GM21619 (cell line): ENCODE measurements around the gene CPA2.
"Not testable (repeated sequence)": the region's sequence is repeated elsewhere in the genome, so short reads cannot be mapped to it uniquely, and the experiment has no call there.

Source experiments
- ATAC-seq: cut with Tn5 transposase; IDR thresholded peaks from one replicate; pipeline ENCODE4 v1.9.1; 2021; ENCODE audit not compliant: unreplicated experiment

Gene CPA2

DNA sequence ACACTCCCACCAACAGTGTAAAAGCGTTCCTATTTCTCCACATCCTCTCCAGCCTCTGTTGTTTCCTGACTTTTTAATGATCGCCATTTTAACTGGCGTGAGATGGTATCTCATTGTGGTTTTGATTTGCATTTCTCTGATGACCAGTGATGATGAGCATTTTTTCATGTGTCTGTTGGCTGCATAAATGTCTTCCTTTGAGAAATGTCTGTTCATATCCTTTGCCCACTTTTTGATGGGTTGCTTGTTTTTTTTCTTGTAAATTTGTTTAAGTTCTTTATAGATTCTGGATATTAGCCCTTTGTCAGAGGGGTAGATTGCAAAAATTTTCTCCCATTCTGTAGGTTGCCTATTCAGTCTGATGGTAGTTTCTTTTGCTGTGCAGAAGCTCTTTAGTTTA, 17.0 kb upstream of the CPA2 start:
- not testable (repeated sequence) for ATAC-seq

DNA sequence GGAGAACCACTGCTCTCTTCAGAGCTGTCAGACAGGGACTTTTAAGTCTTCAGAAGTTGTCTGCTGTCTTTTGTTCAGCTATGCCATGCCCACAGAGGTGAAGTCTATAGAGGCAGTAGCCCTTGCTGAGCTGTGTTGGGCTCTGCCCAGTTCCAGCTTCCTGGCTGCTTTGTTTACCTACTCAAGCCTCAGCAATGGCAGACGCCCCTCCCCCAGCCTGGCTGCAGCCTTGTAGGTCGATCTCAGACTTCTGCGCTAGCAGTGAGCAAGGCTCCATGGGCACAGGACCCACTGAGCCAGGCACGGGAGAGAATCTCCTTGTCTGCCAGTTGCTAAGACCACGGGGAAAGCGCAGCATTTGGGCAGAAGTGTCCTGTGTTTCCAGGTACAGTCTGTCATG, 12.1 kb upstream of the CPA2 start:
- ATAC-seq = no peak

GRCh38 chr7:130256704-130257103, 10.0 kb upstream of the CPA2 start:
- ATAC-seq = no peak

DNA sequence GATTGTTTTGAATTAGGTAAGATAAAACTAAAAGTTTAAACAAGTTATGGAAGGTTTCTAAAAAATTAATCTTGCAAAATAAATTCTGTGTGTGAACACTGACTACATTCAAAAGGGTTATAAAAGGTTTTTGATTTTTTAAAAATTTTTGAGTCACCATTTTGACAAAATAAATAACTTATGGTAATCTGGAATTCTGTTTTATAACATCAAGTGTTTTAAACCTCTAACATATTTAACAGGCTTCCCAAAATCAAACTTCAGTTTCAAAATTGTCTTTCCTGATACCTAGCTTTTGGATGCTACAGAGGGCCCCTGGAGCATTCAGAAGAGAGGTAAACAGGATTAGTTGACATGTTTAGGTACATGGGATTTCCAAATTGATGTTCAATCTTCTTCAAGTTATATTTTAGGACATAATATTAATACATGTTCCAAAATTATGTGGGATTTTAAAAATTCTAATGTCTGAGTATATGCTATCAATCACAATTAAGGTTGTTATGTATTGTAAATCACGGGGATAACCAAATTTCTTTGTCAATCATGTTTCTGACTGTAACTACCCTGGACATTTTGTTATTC, 8.1 kb upstream of the CPA2 start:
- no peak for ATAC-seq

- ATAC-seq = no peak
These were observed 4.2 kb upstream of the CPA2 start for GRCh38 chr7:130262448-130262847.

DNA sequence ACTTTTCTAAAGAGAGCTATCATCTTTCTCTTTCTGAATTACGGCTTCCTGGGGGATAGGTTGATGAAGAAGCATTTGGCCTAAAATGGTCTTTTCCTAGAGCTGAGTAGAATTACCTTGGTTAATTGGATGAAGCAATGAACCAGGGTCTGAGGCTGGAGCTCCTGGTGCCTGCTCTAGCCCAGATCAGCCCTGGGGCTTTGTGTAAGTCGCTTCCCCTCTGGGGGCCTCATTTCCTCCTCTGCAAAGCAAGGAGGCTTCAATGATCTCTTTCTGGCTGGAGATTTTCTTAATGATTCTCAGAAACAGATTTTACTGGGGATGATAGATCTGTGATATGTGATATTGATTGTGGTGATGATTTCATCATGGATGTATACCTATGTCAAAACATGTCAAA, 3.5 kb upstream of the CPA2 start:
- no peak for ATAC-seq

DNA sequence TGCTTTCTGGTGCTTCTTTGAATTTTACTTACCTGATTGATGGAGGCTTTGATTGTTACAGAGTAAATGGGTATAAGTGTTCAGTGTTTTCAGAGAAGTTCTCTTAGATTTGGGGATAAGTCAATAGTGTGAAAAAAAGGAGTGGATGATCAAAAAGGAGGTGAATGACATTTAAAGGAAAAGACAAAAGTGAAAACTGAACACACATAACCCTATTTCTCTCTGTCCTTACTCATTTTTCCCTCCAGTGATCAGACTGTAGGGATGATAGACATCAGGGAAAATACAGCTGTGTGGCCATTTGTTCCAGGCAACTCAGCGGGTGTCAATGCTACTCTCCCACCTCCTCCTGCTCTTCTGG, 278 bp downstream of the CPA2 start:
- ATAC-seq = no peak

- ATAC-seq = no peak
These were observed 2.0 kb downstream of the CPA2 start for GRCh38 chr7:130268463-130269317.

DNA sequence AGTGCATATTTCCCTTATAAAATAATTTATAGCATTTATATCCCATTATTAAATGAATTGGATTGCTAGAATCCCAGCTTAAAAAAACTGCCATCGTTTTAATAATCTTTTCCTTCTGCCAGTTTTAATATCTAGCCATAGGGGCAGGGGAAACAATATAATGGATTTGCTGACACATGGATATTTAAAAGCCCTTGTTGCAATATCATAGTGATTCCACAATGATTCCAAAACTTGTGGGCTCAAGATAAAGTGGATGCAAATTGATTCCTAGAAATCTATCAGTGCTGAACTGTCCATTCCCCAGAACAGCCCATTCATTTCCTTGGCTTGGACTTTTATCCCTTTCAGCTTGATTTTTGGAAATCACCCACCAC, 2.6 kb downstream of the CPA2 start:
- ATAC-seq = no peak

GRCh38 chr7:130270947-130271800, 4.5 kb downstream of the CPA2 start:
- no peak for ATAC-seq

DNA sequence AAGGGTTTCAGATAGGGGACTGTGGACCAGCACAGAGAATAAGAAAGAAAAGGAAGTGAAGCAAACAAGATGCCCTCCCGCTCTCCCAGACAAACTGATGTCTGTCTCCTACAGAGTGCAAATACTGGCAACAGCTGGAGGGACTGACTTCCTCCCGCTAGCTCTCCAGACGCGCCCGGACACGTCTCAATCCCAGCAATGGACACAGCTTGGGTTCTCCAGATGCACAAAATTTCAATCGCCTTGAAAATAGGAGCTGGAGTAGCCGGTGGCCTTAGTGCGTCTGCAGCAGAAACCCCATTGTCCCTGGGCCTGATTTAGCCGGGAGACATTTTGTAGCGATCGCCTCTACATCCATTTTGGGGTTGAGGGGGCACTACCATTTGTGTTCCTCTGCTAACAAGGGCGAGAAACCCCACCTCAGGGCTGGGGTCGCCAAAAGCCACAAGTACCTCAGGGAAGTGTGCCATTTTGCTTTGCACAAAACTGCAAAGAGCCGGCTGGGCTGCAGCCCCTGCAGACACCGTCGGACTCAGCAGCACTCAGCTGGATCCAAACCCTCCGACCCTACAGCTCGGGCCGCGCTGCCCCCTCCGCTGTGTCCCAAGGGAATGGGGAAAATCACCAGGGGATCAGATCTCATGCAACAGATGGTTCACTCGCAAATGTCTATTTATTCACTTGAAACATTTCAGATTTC, 5.9 kb downstream of the CPA2 start:
- ATAC-seq = no peak

DNA sequence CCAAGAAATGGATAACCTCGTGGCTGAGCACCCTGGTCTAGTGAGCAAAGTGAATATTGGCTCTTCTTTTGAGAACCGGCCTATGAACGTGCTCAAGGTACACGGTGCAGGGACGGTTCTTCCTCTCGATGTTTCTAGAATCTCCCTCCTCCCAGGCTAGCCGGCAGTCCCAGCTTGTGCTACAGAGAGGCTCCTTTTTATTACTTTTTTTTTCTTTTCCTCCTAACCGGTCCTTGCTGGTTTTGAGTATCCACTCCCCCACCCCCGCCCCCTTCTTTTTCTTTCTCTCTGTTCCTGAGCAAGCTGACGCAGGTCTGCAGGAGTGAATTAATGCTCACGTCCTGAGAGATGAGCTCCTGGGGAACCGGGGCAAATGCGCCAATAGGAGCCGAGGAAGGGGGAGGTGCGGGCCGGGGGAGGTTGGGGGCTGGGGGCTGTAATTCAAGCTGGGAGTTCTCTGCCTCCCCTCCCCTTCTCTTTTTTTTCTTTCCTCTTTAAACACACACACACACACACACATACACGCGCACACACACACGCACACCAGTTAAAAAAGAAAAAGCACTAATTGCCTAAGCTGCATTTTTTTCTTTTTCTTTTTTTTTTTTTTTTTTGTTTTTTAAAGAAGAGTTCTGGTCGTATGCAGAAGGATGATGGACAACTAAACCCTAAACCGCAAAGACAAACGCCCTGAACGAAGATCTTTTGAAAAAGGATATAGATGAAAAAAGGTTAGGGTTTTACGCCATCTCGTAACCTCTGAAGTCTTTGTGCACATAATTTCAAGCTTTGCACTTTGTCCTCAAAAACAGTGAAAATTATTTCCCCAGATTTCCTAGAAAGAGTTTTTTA, 6.6 kb downstream of the CPA2 start:
- ATAC-seq = no peak

- no peak for ATAC-seq
These were observed 7.2 kb downstream of the CPA2 start for GRCh38 chr7:130273933-130274255.

- ATAC-seq = no peak
These were observed 7.6 kb downstream of the CPA2 start for GRCh38 chr7:130274296-130274695.

DNA sequence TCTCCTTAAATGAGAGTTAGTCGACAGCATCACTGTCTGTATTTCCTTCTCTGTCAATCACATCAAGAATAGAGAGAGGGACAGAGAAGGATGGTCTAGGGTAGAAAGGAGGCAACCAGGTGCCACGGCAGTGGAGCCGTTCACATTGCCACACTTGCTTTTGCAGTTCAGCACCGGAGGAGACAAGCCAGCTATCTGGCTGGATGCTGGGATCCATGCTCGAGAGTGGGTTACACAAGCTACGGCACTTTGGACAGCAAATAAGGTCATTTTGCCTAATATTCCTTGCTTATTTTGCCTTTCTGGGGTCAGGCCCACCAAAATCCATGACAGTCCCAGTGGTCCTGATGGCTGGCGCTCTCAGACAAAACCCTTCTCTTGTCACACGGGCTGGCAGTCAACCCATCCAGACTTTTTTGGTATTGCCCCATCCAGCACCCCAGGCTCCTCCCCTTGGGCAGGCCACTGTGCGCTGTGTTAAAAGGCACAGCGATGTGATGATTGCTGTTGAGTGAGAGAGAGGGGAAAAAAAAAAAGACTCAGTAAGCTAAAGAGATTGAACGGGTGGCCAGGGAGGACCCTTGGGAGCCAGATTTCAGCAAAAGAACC, 8.4 kb downstream of the CPA2 start:
- ATAC-seq = no peak

DNA sequence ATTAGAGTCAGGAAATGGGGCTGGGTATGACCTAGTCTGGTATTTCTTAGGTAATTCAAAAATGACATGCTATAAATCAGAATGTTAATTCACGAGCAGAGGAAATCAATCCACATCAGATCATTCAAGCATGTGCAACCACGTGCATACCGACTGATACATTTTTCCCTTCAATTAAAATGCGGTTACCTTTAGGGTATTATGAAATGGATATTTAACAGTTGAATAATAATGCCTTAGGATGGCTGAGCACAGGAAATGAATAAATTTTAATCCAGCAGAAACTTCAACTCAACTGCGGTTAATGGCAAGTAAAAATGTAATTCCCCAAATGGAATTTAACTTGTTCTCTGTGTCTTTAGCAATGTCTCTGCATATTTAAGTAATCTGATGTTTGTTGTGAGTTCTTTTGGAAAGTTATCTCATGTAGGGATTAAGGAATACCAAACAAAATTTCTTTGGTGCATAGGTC, 9.2 kb downstream of the CPA2 start:
- no peak for ATAC-seq

DNA sequence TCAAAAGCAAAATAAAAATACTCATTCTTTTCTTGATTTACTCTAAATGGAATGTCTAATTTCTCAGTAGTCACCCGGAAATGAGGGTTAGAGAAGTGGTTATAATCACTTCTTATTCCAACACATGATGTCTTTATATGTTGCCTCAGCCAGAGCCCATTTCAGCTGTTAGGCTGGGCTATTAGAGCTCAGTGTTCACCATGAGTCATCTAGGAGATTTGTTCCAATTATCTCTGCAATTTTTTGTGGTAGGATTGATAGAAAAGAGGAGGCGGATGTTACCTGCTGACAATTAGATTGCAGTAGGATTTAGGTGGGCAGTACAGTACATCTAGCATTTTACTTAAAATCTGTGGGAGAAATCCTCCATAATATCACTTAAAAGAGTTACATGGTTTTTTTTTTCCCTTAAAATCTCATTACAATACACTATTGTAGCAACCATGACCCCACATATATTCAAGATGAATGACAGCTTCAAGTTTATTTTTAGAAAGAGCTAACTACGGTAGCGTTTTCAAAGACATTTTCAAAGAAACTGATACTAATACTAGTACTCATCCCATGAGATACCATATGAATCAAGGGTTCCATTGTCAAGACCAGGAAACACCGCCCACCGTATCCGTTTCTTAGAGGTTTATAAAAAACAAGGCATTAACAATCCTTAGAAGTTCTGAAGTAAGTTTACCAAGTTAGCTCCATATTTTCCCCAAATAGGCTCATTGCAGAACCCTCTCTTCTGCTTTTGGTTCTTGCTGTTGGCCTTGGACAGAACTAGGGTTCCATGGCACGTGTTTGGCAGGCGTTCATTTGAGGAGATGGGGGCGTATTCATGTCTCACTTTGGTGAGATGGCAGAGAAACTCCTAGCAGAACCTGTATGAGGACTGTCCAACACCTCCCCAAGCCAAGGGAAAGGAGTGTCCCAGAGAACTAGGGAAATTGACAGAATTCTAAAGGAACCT, 10.4 kb downstream of the CPA2 start:
- no peak for ATAC-seq

- ATAC-seq = no peak
These were observed 11.3 kb downstream of the CPA2 start for GRCh38 chr7:130277763-130278643.
